SK-N-SH treated with all-trans-retinoic acid at 6 μM for 48 hours (cell line): ENCODE results near the gene TNS3.

Source experiments
- ATAC-seq: fragments of 200-7000 bp; cut with Tn5 transposase; 3 replicates; pipeline ENCODE4 v1.9.1; 2020; ENCODE audit warnings: mild to moderate bottlenecking, moderate library complexity
- ARNTL ChIP-seq: fragments of 450-650 bp; formaldehyde crosslinking; IDR thresholded peaks from 2 replicates; pipeline ENCODE4 v1.5.0; 2020; ENCODE audit warnings: low read depth, mild to moderate bottlenecking, moderate library complexity, borderline replicate concordance
- BACH2 ChIP-seq: fragments of 250-450 bp; sonication (Bioruptor Pico); IDR thresholded peaks from 2 replicates; pipeline ENCODE4 v1.9.0; 2021; ENCODE audit warnings: mild to moderate bottlenecking, borderline replicate concordance
- CREB5 ChIP-seq: fragments of 250-450 bp; sonication (Bioruptor Pico); IDR thresholded peaks from 2 replicates; pipeline ENCODE4 v1.5.1; 2020; ENCODE audit warnings: low read depth, mild to moderate bottlenecking, moderate library complexity
- CSDC2 ChIP-seq: fragments of 250-450 bp; sonication (Bioruptor Pico); IDR thresholded peaks from 2 replicates; pipeline ENCODE4 v1.5.0; 2020; ENCODE audit warnings: mild to moderate bottlenecking, moderate library complexity
- CSRNP3 ChIP-seq: fragments of 250-450 bp; sonication (Bioruptor Pico); IDR thresholded peaks from 2 replicates; pipeline ENCODE4 v1.5.1; 2021; ENCODE audit warnings: mild to moderate bottlenecking, moderate library complexity
- ESRRG ChIP-seq: fragments of 250-450 bp; sonication (Bioruptor Pico); IDR thresholded peaks from 2 replicates; pipeline ENCODE4 v1.6.1; 2021; ENCODE audit warnings: mild to moderate bottlenecking
- GLIS3 ChIP-seq: fragments of 250-450 bp; sonication (Bioruptor Pico); IDR thresholded peaks from 2 replicates; pipeline ENCODE4 v1.5.0; 2020; ENCODE audit warnings: mild to moderate bottlenecking, moderate library complexity
- ISL1 ChIP-seq: fragments of 250-450 bp; sonication (Bioruptor Pico); IDR thresholded peaks from 2 replicates; pipeline ENCODE4 v2.1.2; 2022; ENCODE audit warnings: mild to moderate bottlenecking, moderate library complexity
- OSR1 ChIP-seq: fragments of 250-450 bp; sonication (Bioruptor Pico); IDR thresholded peaks from 2 replicates; pipeline ENCODE4 v1.8.0; 2022; ENCODE audit warnings: moderate library complexity, mild to moderate bottlenecking, inconsistent platforms
- PATZ1 ChIP-seq: fragments of 250-450 bp; sonication (Bioruptor Pico); IDR thresholded peaks from 2 replicates; pipeline ENCODE4 v1.8.0; 2020; ENCODE audit warnings: mild to moderate bottlenecking, moderate library complexity, borderline replicate concordance
- PPARA ChIP-seq: fragments of 250-450 bp; sonication (Bioruptor Pico); IDR thresholded peaks from 2 replicates; pipeline ENCODE4 v1.5.0; 2020; ENCODE audit warnings: mild to moderate bottlenecking, borderline replicate concordance
- RARB ChIP-seq: fragments of 250-450 bp; sonication (Bioruptor Pico); IDR thresholded peaks from 2 replicates; pipeline ENCODE4 v1.8.0; 2021; ENCODE audit warnings: mild to moderate bottlenecking, moderate library complexity
- SNAI2 ChIP-seq: fragments of 250-450 bp; sonication (Bioruptor Pico); IDR thresholded peaks from 2 replicates; pipeline ENCODE4 v1.5.0; 2020; ENCODE audit warnings: mild to moderate bottlenecking, moderate library complexity
- TCF4 ChIP-seq: fragments of 250-450 bp; sonication (Bioruptor Pico); IDR thresholded peaks from 2 replicates; pipeline ENCODE4 v1.8.0; 2021; ENCODE audit warnings: mild to moderate bottlenecking, moderate library complexity, borderline replicate concordance
- TOX ChIP-seq: fragments of 250-450 bp; sonication (Bioruptor Pico); IDR thresholded peaks from 2 replicates; pipeline ENCODE4 v1.8.0; 2021; ENCODE audit warnings: mild to moderate bottlenecking, moderate library complexity, borderline replicate concordance
- ZC3H10 ChIP-seq: fragments of 250-450 bp; sonication (Bioruptor Pico); IDR thresholded peaks from 2 replicates; pipeline ENCODE4 v1.5.1; 2021; ENCODE audit warnings: mild to moderate bottlenecking, moderate library complexity
- ZFP3 ChIP-seq: fragments of 250-450 bp; sonication (Bioruptor Pico); IDR thresholded peaks from 2 replicates; pipeline ENCODE4 v1.5.0; 2020; ENCODE audit warnings: mild to moderate bottlenecking, moderate library complexity
- ZFP30 ChIP-seq: fragments of 450-650 bp; formaldehyde crosslinking; IDR thresholded peaks from 2 replicates; pipeline ENCODE4 v1.5.0; 2022; ENCODE audit warnings: mild to moderate bottlenecking, moderate library complexity
- ZNF565 ChIP-seq: fragments of 450-650 bp; formaldehyde crosslinking; conservative IDR thresholded peaks from 2 replicates; pipeline ENCODE4 v1.5.0; 2020; ENCODE audit warnings: low read depth, mild to moderate bottlenecking, moderate library complexity
- ZNF70 ChIP-seq: fragments of 450-650 bp; formaldehyde crosslinking; IDR thresholded peaks from 2 replicates; pipeline ENCODE4 v1.5.0; 2020; ENCODE audit warnings: mild to moderate bottlenecking, moderate library complexity
- ZNF8 ChIP-seq: fragments of 450-650 bp; formaldehyde crosslinking; IDR thresholded peaks from 2 replicates; pipeline ENCODE4 v1.5.0; 2020; ENCODE audit warnings: mild to moderate bottlenecking, moderate library complexity
- TF ChIP-seq, protein P1 (sequence below): fragments of 250-450 bp; sonication (Bioruptor Pico); IDR thresholded peaks from 2 replicates; pipeline ENCODE4 v1.8.0; 2021; ENCODE audit warnings: low read depth, mild to moderate bottlenecking, moderate library complexity, borderline replicate concordance
- TF ChIP-seq, protein P2 (sequence below): fragments of 250-450 bp; sonication (Bioruptor Pico); IDR thresholded peaks from 2 replicates; pipeline ENCODE4 v1.5.0; 2020; ENCODE audit warnings: mild to moderate bottlenecking, moderate library complexity

Gene TNS3

DNA sequence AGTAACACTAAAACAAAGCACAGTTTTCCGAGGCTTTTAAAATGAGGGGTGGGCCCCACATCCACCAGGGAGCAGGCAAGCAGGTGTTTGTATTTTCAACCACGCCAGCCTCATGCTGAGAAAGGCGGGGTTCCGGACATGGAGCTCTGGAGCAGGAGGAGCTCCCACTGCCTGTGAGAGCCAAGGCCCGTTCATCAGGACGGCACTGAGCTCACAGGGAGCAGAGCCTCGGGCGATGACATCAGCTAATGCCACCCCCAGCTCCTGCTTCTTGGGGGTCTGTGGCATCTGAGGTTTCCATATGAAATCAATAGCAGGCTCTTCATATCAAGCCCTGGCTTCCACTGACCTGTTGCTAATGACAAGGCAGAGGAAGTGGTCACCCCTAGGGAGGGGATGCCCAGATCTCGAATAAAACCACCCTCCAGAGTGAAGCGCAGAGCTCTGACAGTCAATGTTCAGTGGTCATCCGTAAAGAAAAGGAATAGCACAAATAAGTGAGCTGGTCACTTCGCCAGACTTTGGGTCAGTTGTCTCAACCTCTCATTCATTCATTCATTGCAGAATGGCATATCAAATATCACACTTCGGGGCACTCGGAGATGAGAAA is 89.1 kb downstream of the TNS3 start:
- ATAC-seq, result no peak
- TF ChIP-seq, protein P1, sequence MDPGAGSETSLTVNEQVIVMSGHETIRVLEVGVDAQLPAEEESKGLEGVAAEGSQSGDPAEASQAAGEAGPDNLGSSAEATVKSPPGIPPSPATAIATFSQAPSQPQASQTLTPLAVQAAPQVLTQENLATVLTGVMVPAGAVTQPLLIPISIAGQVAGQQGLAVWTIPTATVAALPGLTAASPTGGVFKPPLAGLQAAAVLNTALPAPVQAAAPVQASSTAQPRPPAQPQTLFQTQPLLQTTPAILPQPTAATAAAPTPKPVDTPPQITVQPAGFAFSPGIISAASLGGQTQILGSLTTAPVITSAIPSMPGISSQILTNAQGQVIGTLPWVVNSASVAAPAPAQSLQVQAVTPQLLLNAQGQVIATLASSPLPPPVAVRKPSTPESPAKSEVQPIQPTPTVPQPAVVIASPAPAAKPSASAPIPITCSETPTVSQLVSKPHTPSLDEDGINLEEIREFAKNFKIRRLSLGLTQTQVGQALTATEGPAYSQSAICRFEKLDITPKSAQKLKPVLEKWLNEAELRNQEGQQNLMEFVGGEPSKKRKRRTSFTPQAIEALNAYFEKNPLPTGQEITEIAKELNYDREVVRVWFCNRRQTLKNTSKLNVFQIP (CRISPR knock-in tag), result no peak
- TF ChIP-seq BACH2 (no peak), ZNF70 (no peak), GLIS3 (CRISPR knock-in tag) (no peak), TOX (CRISPR knock-in tag) (no peak), ESRRG (CRISPR knock-in tag) (no peak), SNAI2 (no peak), RARB (CRISPR knock-in tag) (no peak), OSR1 (CRISPR knock-in tag) (no peak), PPARA (CRISPR knock-in tag) (no peak), TCF4 (CRISPR knock-in tag) (no peak), ZC3H10 (CRISPR knock-in tag) (no peak), ZFP30 (no peak), ZNF565 (CRISPR knock-in tag) (no peak), ISL1 (no peak), ZNF8 (no peak)

DNA sequence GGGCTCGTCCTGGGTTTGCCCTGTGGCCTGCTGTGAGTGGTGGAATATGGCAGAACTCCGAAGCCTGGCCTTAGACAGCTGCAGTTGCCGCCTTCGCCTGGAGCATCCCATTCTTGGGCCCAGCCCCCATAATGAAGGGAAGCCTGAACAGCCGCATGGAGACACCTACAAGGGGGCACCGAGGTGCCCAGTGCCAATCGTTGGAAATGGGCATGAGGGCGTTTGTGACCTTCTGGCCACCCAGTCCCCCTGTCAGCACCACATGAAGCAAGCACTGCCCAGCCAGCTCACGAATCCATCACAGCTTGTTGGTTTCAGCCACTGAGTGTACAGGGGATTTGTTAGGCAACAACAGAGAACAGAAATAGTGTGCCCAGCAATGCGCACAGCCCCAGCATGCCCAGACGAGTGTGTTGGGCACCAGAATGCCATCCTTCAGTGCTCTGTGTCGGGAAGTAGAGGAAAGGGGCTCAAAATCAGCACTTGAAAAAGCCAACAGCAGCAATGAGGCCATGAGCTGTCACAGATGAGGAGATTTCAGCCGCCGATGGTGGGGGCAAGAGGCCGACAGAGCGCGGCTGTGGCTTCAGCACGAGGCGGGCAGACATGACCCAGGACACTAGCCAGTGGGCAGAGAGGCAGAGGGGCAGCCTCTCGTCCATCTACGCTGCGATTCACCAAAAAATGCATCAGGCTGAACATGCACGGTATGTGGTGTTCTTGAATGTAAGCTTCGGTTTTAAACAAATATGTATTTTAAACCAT is 91.2 kb downstream of the TNS3 start:
- TF ChIP-seq CSDC2 (CRISPR knock-in tag) (no peak), GLIS3 (CRISPR knock-in tag) (no peak), BACH2 (no peak), ZNF565 (CRISPR knock-in tag) (no peak), ISL1 (no peak), OSR1 (CRISPR knock-in tag) (no peak), ZFP30 (no peak), ZC3H10 (CRISPR knock-in tag) (no peak), CSRNP3 (CRISPR knock-in tag) (no peak), ESRRG (CRISPR knock-in tag) (no peak), PPARA (CRISPR knock-in tag) (no peak), TCF4 (CRISPR knock-in tag) (no peak), CREB5 (CRISPR knock-in tag) (no peak), PATZ1 (CRISPR knock-in tag) (no peak), ZFP3 (no peak), ZNF70 (no peak), ARNTL (no peak)
- TF ChIP-seq, protein P2, sequence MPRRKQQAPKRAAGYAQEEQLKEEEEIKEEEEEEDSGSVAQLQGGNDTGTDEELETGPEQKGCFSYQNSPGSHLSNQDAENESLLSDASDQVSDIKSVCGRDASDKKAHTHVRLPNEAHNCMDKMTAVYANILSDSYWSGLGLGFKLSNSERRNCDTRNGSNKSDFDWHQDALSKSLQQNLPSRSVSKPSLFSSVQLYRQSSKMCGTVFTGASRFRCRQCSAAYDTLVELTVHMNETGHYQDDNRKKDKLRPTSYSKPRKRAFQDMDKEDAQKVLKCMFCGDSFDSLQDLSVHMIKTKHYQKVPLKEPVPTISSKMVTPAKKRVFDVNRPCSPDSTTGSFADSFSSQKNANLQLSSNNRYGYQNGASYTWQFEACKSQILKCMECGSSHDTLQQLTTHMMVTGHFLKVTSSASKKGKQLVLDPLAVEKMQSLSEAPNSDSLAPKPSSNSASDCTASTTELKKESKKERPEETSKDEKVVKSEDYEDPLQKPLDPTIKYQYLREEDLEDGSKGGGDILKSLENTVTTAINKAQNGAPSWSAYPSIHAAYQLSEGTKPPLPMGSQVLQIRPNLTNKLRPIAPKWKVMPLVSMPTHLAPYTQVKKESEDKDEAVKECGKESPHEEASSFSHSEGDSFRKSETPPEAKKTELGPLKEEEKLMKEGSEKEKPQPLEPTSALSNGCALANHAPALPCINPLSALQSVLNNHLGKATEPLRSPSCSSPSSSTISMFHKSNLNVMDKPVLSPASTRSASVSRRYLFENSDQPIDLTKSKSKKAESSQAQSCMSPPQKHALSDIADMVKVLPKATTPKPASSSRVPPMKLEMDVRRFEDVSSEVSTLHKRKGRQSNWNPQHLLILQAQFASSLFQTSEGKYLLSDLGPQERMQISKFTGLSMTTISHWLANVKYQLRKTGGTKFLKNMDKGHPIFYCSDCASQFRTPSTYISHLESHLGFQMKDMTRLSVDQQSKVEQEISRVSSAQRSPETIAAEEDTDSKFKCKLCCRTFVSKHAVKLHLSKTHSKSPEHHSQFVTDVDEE (CRISPR knock-in tag), result no peak
- TF ChIP-seq, protein P1 (CRISPR knock-in tag), result no peak
- no peak for ATAC-seq
